HEK293 (cell line): ENCODE data around the gene LCTL.

Experiments
- CTCF ChIA-PET: fragments of 350-600 bp; formaldehyde crosslinking; extraction: SDS; loops from one replicate; lab custom pipeline; 2021; ENCODE audit warnings: antibody characterized with exemption; lab: Yijun Ruan, JAX
- POLR2A ChIA-PET: fragments of 300-600 bp; formaldehyde crosslinking; extraction: SDS; loops from one replicate; lab custom pipeline; 2020; ENCODE audit warnings: antibody characterized with exemption, inconsistent platforms; lab: Yijun Ruan, JAX
- H3K27ac ChIP-seq: fragments of 200-500 bp; sonication (Bioruptor generic); 2 replicates; pipeline ENCODE4 v1.5.1; 2014; ENCODE audit warnings: low read depth, low read length, control low read depth, inconsistent platforms; ENCODE audit errors: extremely low read depth
- H3K36me3 ChIP-seq, 2 experiments: fragments of 200-500 bp in 1 of 2; sonication (Bioruptor generic) in 1 of 2; 1 replicate in 1 of 2; 2 replicates in 1 of 2; pipeline ENCODE4 v1.5.1; 2014 to 2017; ENCODE audit warnings: inconsistent platforms in 2 of 2, low read length in 2 of 2; ENCODE audit not compliant: control insufficient read depth in 2 of 2, insufficient read depth in 1 of 2
- H3K4me1 ChIP-seq: fragments of 200-500 bp; sonication (Bioruptor generic); 2 replicates; pipeline ENCODE4 v1.5.1; 2014; ENCODE audit warnings: mild to moderate bottlenecking, low read length, inconsistent platforms; ENCODE audit not compliant: control insufficient read depth, insufficient read depth
- H3K4me3 ChIP-seq: 2 replicates; pipeline ENCODE4 v1.5.1; 2011; ENCODE audit warnings: low read depth, mild to moderate bottlenecking, control low read depth, low read length, moderate library complexity
- H3K9me3 ChIP-seq: fragments of 200-500 bp; sonication (Bioruptor generic); 2 replicates; pipeline ENCODE4 v1.5.1; 2014; ENCODE audit warnings: low read depth, low read length, inconsistent platforms; ENCODE audit not compliant: control insufficient read depth, insufficient read depth
- GLI4 ChIP-seq: fragments of 450-650 bp; formaldehyde crosslinking; IDR thresholded peaks from 2 replicates; pipeline ENCODE4 v1.5.1; 2016; ENCODE audit warnings: missing biosample characterization, missing genetic modification characterization
- GLIS2 ChIP-seq: fragments of 450-650 bp; formaldehyde crosslinking; IDR thresholded peaks from 2 replicates; pipeline ENCODE4 v1.5.1; 2016; ENCODE audit warnings: missing biosample characterization, missing genetic modification characterization
- HOXC10 ChIP-seq: sonication (generic); formaldehyde crosslinking; IDR thresholded peaks from 2 replicates; pipeline ENCODE4 v1.8.1; 2023; ENCODE audit warnings: mild to moderate bottlenecking, missing genetic modification reagents
- PBX3 ChIP-seq: sonication (generic); formaldehyde crosslinking; IDR thresholded peaks from 2 replicates; pipeline ENCODE4 v1.8.1; 2022; ENCODE audit warnings: mild to moderate bottlenecking, moderate library complexity, missing genetic modification reagents
- SCRT1 ChIP-seq: fragments of 450-650 bp; formaldehyde crosslinking; IDR thresholded peaks from 2 replicates; pipeline ENCODE4 v1.5.1; 2016; ENCODE audit warnings: missing biosample characterization, missing genetic modification characterization, borderline replicate concordance
- SCRT2 ChIP-seq: fragments of 450-650 bp; formaldehyde crosslinking; IDR thresholded peaks from 2 replicates; pipeline ENCODE4 v1.5.1; 2016; ENCODE audit warnings: missing biosample characterization, missing genetic modification characterization
- SP2 ChIP-seq: fragments of 450-650 bp; formaldehyde crosslinking; IDR thresholded peaks from 2 replicates; pipeline ENCODE4 v1.5.1; 2016; ENCODE audit warnings: missing biosample characterization, missing genetic modification characterization
- TRIM28 ChIP-seq: IDR thresholded peaks from 2 replicates; pipeline ENCODE4 v1.6.1; 2011; ENCODE audit warnings: low read length, control low read depth, borderline replicate concordance
- ZNF148 ChIP-seq: fragments of 450-650 bp; formaldehyde crosslinking; IDR thresholded peaks from 2 replicates; pipeline ENCODE4 v1.5.0; 2017; ENCODE audit warnings: missing biosample characterization, missing genetic modification characterization, borderline replicate concordance
- ZNF18 ChIP-seq: fragments of 450-650 bp; formaldehyde crosslinking; IDR thresholded peaks from 2 replicates; pipeline ENCODE4 v1.5.1; 2016; ENCODE audit warnings: missing biosample characterization, missing genetic modification characterization
- ZNF280D ChIP-seq: fragments of 450-650 bp; formaldehyde crosslinking; IDR thresholded peaks from 2 replicates; pipeline ENCODE4 v1.5.1; 2016; ENCODE audit warnings: missing biosample characterization, missing genetic modification characterization
- ZNF302 ChIP-seq: fragments of 450-650 bp; formaldehyde crosslinking; IDR thresholded peaks from 2 replicates; pipeline ENCODE4 v1.5.1; 2016; ENCODE audit warnings: missing biosample characterization, missing genetic modification characterization, low read depth
- ZNF394 ChIP-seq: fragments of 450-650 bp; formaldehyde crosslinking; IDR thresholded peaks from 2 replicates; pipeline ENCODE4 v1.5.1; 2016; ENCODE audit warnings: missing biosample characterization, missing genetic modification characterization, mild to moderate bottlenecking, moderate library complexity, borderline replicate concordance
- ZNF398 ChIP-seq: fragments of 450-650 bp; formaldehyde crosslinking; IDR thresholded peaks from 2 replicates; pipeline ENCODE4 v1.5.1; 2017; ENCODE audit warnings: missing biosample characterization, missing genetic modification characterization
- ZNF654 ChIP-seq: fragments of 450-650 bp; formaldehyde crosslinking; IDR thresholded peaks from 2 replicates; pipeline ENCODE4 v1.5.1; 2016; ENCODE audit warnings: low read depth, missing biosample characterization, missing genetic modification characterization
- ZNF791 ChIP-seq: fragments of 450-650 bp; formaldehyde crosslinking; IDR thresholded peaks from 2 replicates; pipeline ENCODE4 v1.5.1; 2016; ENCODE audit warnings: missing biosample characterization, missing genetic modification characterization

Gene LCTL

GRCh38 chr15:66601521-66601920, 35.7 kb upstream of the LCTL start (continued):
- TF ChIP-seq ZNF394 (tag by site-specific recombination) = no peak

- no peak for TF ChIP-seq SP2 (tag by site-specific recombination)
- TF ChIP-seq ZNF280D = no peak
- TF ChIP-seq GLI4 (tag by site-specific recombination) = no peak
- no peak for TF ChIP-seq ZNF148 (tag by site-specific recombination)
- TF ChIP-seq ZNF394 (tag by site-specific recombination) = no peak
- no peak for TF ChIP-seq ZNF654
- TF ChIP-seq ZNF398 (tag by site-specific recombination) = no peak
- TF ChIP-seq GLIS2 (tag by site-specific recombination) = no peak
- H3K4me1 ChIP-seq = no peaks in the 10 kb centered on the region
- H3K4me3 ChIP-seq = no peak overlapping the region
- no peak overlapping the region for H3K27ac ChIP-seq
- CTCF ChIA-PET = interaction anchor here (1.1 to 2.4 kb wide), 5 partner anchors 19 to 323 kb away, joined by 3 to 9 read pairs (median 4); no protein-coding TSS in a partner anchor
- H3K9me3 ChIP-seq = no peaks in the 10 kb centered on the region
- H3K36me3 ChIP-seq = no peaks in the 10 kb centered on the region
- POLR2A ChIA-PET = interaction anchor here (1.5 kb wide), 1 partner anchor 95 kb away, joined by 3 read pairs; the partner anchor contains the start of genes RPL4 and ZWILCH
Observed at GRCh38 chr15:66600240-66600627, 34.4 kb upstream of the LCTL start.

GRCh38 chr15:66599536-66600239, 33.9 kb upstream of the LCTL start:
- POLR2A ChIA-PET = interaction anchor here (0.6 to 1.5 kb wide), 2 partner anchors 95 to 246 kb away, joined by 3 read pairs; partner anchors contain the start of genes RPL4 and ZWILCH
- no peak overlapping the region for H3K27ac ChIP-seq
- CTCF ChIA-PET = interaction anchor here (0.5 to 2.4 kb wide), 7 partner anchors 19 to 324 kb away, joined by 3 to 9 read pairs (median 4); no protein-coding TSS in a partner anchor
- TF ChIP-seq ZNF18 (tag by site-specific recombination) (no peak), SCRT1 (tag by site-specific recombination) (peak; percentile 51; the same call in 1 of the 2 replicates), TRIM28 (no peak), SCRT2 (tag by site-specific recombination) (peak; percentile 15; the same call in 1 of the 2 replicates), ZNF791 (tag by site-specific recombination) (no peak), HOXC10 (CRISPR knock-in tag) (no peak), ZNF302 (tag by site-specific recombination) (no peak), PBX3 (no peak)
- no peaks in the 10 kb centered on the region for H3K36me3 ChIP-seq
- H3K4me1 ChIP-seq = no peaks in the 10 kb centered on the region
- H3K9me3 ChIP-seq = no peaks in the 10 kb centered on the region
- H3K4me3 ChIP-seq = no peak overlapping the region
